Panc1 (cell line): ENCODE measurements around the gene LYSMD3. TPM values are rescaled to one million over a fixed set of nuclear protein-coding genes. Genes with fewer than 3 reads are reported as not detected.

Experiments
- ATAC-seq: fragments of 200-7000 bp; cut with Tn5 transposase; 2 replicates; pipeline ENCODE4 v1.9.1; 2020; ENCODE audit warnings: mild to moderate bottlenecking, moderate library complexity
- BruUV-seq: library from RNA; stranded (reverse); fragments of 400-500 nt; replicated peaks from 2 replicates; lab custom pipeline; 2021; lab: Mats Ljungman, UMichigan
- CTCF ChIA-PET: fragments of 300-600 bp; sonication (Branson Sonifier 250); formaldehyde crosslinking; loops from one replicate; lab custom pipeline; 2022; ENCODE audit warnings: antibody characterized with exemption; lab: Charles Lee
- POLR2A ChIA-PET: fragments of 300-600 bp; sonication (Branson Sonifier 250); formaldehyde crosslinking; loops from one replicate; lab custom pipeline; 2022; ENCODE audit warnings: antibody characterized with exemption; lab: Charles Lee
- DNase-seq: peaks from one replicate; pipeline ENCODE4 v3.0.0-alpha.2; 2010; ENCODE audit warnings: low read depth, low spot score
- H3K27ac ChIP-seq: 2 replicates; pipeline ENCODE4 v1.5.1; 2011; ENCODE audit warnings: mild to moderate bottlenecking, low read length, inconsistent platforms
- H3K27me3 ChIP-seq: fragments of 200-500 bp; sonication (Bioruptor generic); 2 replicates; pipeline ENCODE4 v1.6.0; 2014; ENCODE audit warnings: low read length, inconsistent platforms; ENCODE audit not compliant: control insufficient read depth, insufficient read depth
- H3K36me3 ChIP-seq: fragments of 200-500 bp; sonication (Bioruptor generic); 2 replicates; pipeline ENCODE4 v1.5.1; 2014; ENCODE audit warnings: inconsistent platforms, mild to moderate bottlenecking, low read length, moderate library complexity; ENCODE audit not compliant: control insufficient read depth, insufficient read depth
- H3K4me1 ChIP-seq: 2 replicates; pipeline ENCODE4 v1.5.1; 2011; ENCODE audit warnings: inconsistent platforms, mild to moderate bottlenecking, low read length, moderate library complexity; ENCODE audit not compliant: control insufficient read depth, insufficient read depth
- H3K4me3 ChIP-seq, 2 experiments: 2 replicates each; pipeline ENCODE4 v1.5.1; 2011 to 2012; ENCODE audit warnings: low read depth in 2 of 2, low read length in 2 of 2, mild to moderate bottlenecking in 2 of 2, inconsistent platforms in 1 of 2, moderate library complexity in 1 of 2
- H3K9me3 ChIP-seq: fragments of 200-500 bp; sonication (Bioruptor generic); 2 replicates; pipeline ENCODE4 v1.5.1; 2014; ENCODE audit warnings: low read depth, mild to moderate bottlenecking, inconsistent platforms, low read length, moderate library complexity; ENCODE audit not compliant: control insufficient read depth, insufficient read depth
- POLR2AphosphoS5 ChIP-seq: IDR thresholded peaks from 2 replicates; pipeline ENCODE4 v1.6.1; 2012; ENCODE audit warnings: mild to moderate bottlenecking, low read depth, low read length, moderate library complexity
- REST ChIP-seq, 2 experiments: IDR thresholded peaks; 2 replicates each; pipeline ENCODE4 v1.6.1; 2011 to 2012; ENCODE audit warnings: low read depth in 2 of 2, control low read depth in 1 of 2, low read length in 1 of 2, mild to moderate bottlenecking in 1 of 2, moderate library complexity in 1 of 2; ENCODE audit not compliant: insufficient read depth in 1 of 2
- SIN3A ChIP-seq: IDR thresholded peaks from 2 replicates; pipeline ENCODE4 v1.6.1; 2012; ENCODE audit warnings: low read depth, mild to moderate bottlenecking, low read length, moderate library complexity, borderline replicate concordance; ENCODE audit not compliant: insufficient read depth
- TCF7L2 ChIP-seq: IDR thresholded peaks from 2 replicates; pipeline ENCODE4 v1.6.1; 2011; ENCODE audit warnings: mild to moderate bottlenecking, low read depth, low read length, inconsistent platforms
- in situ Hi-C: cut with HindIII; loops from 2 replicates; pipeline ENCODE4 v1.10.0; 2016; ENCODE audit warnings: low sequenced_read_pairs, low pct_unique_long_range_greater_than_20kb
- intact Hi-C: fragments of 100-400 bp; cut with micrococcal nuclease; formaldehyde crosslinking; loops from one replicate; pipeline ENCODE4 v1.10.0; 2022; ENCODE audit not compliant: unreplicated experiment
- total RNA-seq: library from RNA; stranded (reverse); gene quantifications from one replicate; pipeline ENCODE4 v1.2.1, GENCODE V29; 2021; ENCODE audit not compliant: unreplicated experiment
- TF ChIP-seq, protein P1 (sequence below): fragments of 450-650 bp; IDR thresholded peaks from 2 replicates; pipeline ENCODE4 v1.5.1; 2017; ENCODE audit warnings: mild to moderate bottlenecking

Gene LYSMD3
- total RNA-seq, 1 experiment from 2014 or later: 16.0 TPM

DNA sequence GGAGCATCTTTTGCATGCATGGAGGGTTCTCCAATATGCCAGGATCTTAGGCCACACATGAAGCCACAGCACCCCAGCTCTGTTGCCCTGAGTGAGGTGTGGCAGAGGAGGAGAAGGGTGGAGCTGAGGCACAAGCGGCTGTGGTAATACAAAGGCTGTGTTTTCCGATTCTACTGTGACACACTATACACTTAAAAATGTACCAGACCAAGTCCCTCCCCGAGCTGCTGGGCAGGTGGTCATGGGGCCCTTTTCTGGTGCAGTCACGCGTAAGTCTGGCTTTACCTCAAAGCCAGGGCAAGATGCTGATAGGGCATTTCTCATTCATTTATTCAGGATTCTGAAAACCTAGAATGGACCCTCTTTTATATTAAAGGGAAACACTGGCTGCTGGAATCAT is 33.0 kb upstream of the LYSMD3 start:
- in situ Hi-C loops (no loop called here), intact Hi-C loops (loop anchor here (10.0 kb wide), 1 partner anchor 212 kb away; no protein-coding TSS in a partner anchor)
- BruUV-seq: no TSS peak

GRCh38 chr5:90561766-90562165 is 32.4 kb upstream of the LYSMD3 start:
- no peaks in the 10 kb centered on the region for H3K9me3 ChIP-seq
- in situ Hi-C loops (no loop called here), intact Hi-C loops (loop anchor here (10.0 kb wide), 1 partner anchor 213 kb away; no protein-coding TSS in a partner anchor)
- peaks cover 40% of the 10 kb centered on the region for H3K27me3 ChIP-seq
- no peak overlapping the region for H3K4me3 ChIP-seq
- POLR2A ChIA-PET: no interaction called here
- TF ChIP-seq SIN3A: no peak
- TF ChIP-seq, protein P1, sequence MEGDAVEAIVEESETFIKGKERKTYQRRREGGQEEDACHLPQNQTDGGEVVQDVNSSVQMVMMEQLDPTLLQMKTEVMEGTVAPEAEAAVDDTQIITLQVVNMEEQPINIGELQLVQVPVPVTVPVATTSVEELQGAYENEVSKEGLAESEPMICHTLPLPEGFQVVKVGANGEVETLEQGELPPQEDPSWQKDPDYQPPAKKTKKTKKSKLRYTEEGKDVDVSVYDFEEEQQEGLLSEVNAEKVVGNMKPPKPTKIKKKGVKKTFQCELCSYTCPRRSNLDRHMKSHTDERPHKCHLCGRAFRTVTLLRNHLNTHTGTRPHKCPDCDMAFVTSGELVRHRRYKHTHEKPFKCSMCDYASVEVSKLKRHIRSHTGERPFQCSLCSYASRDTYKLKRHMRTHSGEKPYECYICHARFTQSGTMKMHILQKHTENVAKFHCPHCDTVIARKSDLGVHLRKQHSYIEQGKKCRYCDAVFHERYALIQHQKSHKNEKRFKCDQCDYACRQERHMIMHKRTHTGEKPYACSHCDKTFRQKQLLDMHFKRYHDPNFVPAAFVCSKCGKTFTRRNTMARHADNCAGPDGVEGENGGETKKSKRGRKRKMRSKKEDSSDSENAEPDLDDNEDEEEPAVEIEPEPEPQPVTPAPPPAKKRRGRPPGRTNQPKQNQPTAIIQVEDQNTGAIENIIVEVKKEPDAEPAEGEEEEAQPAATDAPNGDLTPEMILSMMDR: no peak
- TF ChIP-seq REST (IDR thresholded peaks at IDR 0.05; ENCODE audit: insufficient read depth in 1 of 2, low read depth in 2 of 2, low read length in 1 of 2): no peak
- TF ChIP-seq TCF7L2: no peak
- no peak for TF ChIP-seq POLR2AphosphoS5
- H3K36me3 ChIP-seq: no peaks in the 10 kb centered on the region; the same call in 1 of the 2 replicates
- no peak overlapping the region for H3K27ac ChIP-seq
- no peak for DNase-seq
- CTCF ChIA-PET: no interaction called here
- ATAC-seq: no peak
- H3K4me1 ChIP-seq: no peaks in the 10 kb centered on the region
- BruUV-seq: no TSS peak

More for the DNA sequence above, 33.0 kb upstream of the LYSMD3 start:
- POLR2A ChIA-PET: interaction anchor here (0.7 kb wide), 1 partner anchor 20 kb away, joined by 3 read pairs; no protein-coding TSS in a partner anchor
- TF ChIP-seq REST (IDR thresholded peaks at IDR 0.05; ENCODE audit: insufficient read depth in 1 of 2, low read depth in 2 of 2, low read length in 1 of 2) (no peak), POLR2AphosphoS5 (no peak), SIN3A (no peak), TCF7L2 (no peak)
- TF ChIP-seq, protein P1: no peak
- no peaks in the 10 kb centered on the region for H3K4me1 ChIP-seq
- H3K27me3 ChIP-seq: peaks cover 34% of the 10 kb centered on the region
- no peaks in the 10 kb centered on the region; the same call in 1 of the 2 replicates for H3K36me3 ChIP-seq
- ATAC-seq: no peak
- no peak overlapping the region for H3K4me3 ChIP-seq
- H3K9me3 ChIP-seq: no peaks in the 10 kb centered on the region
- CTCF ChIA-PET: no interaction called here
- H3K27ac ChIP-seq: no peak overlapping the region
- no peak for DNase-seq
